K562 (cell line): ENCODE results near the gene FABP7.

Experiments used
- CTCF ChIP-seq, 3 experiments: IDR thresholded peaks in 2 of 3; conservative IDR thresholded peaks in 1 of 3; 2 replicates each; pipeline ENCODE4 v1.5.1; 2011 to 2012; ENCODE audit warnings: low read length in 3 of 3, mild to moderate bottlenecking in 3 of 3, control low read depth in 2 of 3, improper control_type of control experiment in 1 of 3, inconsistent platforms in 1 of 3, low read depth in 1 of 3, mixed read lengths in 1 of 3, moderate library complexity in 1 of 3; ENCODE audit not compliant: insufficient read depth in 2 of 3
- NCOA6 ChIP-seq: fragments of 450-650 bp; IDR thresholded peaks from 2 replicates; pipeline ENCODE4 v1.6.1; 2017; ENCODE audit warnings: mild to moderate bottlenecking

- TF ChIP-seq NCOA6 (no peak), CTCF (IDR thresholded peaks at IDR 0.05 in 2 of 3, conservative IDR thresholded peaks at IDR 0.05 in 1 of 3; ENCODE audit: insufficient read depth in 2 of 3, low read depth in 1 of 3, low read length in 3 of 3) (no peak)
Measured at GRCh38 chr6:122809691-122810090, 30.2 kb downstream of the FABP7 start.
